ENCODE data around the gene SERPINA10.
"Not testable (repeated sequence)": the region's sequence is repeated elsewhere in the genome, so short reads cannot be mapped to it uniquely, and the experiment has no call there.

The SERPINA10 gene

DNA sequence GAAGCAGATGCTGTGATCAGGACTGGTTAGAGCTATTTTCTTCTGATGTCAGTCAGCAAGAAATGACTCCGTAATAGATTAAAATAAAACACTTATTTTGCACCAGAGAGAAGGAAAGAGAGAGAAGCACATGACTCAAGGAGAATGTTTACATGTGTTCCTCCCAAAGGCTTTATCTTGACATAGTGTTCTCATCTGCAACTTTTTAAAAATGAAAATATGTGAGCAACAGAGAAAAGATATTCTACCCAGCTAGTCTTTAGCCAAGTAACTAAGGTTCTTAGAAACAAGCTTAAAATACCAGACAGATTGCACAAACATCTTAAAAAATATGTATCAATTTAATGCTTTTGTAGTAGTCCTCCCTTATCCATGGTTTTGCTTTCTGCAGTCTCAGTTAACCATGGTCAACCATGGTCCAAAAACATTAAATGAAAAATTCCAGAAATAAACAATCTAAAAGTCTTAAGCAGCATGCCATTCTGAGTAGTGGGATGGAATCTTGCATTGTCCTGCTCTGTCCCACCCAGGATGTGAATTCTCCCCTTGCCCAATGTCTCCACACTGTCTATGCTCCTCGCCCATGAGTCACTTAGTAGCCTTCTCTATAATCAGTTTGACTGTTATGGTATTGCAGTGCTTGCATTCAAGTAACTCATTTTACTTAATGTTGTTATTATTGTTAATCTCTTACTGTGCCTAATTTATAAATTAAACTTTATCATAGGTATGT, 9.9 kb downstream of the SERPINA10 start:
- no peak for DNase-seq

DNA sequence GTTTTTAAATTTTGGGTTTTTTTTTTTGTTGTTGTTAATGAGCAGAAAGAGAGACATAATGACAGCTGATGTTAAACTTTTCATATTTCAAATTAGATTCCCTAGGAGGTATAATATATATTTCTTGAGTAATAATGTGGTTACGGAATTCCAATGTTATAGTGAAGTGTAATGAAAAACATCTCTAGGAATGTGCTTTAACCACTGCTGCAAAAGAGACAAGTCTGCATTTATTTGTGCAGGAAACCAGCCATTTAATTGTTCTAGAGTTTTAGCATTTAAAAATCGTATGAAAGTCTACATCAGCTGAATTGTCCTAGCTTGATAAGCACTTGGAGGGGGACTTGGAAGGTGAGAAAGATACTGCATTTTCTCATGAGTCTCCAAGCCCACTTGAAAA, 14.3 kb downstream of the SERPINA10 start:
- DNase-seq, result no peak

DNA sequence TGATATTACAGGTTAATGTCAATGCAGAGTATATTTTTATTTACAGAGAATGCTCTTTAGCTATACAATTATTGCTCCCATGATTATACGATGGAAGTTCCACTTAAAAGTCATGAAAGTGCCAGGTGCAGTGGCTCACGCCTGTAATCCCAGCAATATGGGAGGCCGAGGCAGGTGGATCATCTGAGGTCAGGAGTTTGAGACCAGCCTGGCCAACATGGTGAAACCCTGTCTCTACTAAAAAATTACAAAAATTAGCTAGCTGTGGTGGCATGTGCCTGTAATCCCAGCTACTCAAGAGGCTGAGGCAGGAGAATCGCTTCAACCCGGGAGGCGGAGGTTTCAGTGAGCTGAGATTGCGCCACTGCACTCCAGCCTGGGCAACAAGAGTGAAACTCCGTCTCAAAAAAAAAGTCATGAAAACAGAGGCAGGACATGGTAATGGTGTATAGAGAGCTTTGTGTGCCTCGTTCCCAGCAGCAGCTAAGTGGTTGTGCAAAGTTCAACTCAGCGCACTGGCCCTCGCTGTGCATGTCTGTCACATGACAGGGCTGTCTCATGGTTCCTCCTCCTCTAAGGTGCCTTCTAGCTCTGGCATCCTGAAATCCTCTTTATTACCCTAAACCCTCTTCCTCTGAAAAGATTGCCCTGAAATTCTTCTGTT, 16.0 kb downstream of the SERPINA10 start:
- not testable (repeated sequence) for DNase-seq

DNA sequence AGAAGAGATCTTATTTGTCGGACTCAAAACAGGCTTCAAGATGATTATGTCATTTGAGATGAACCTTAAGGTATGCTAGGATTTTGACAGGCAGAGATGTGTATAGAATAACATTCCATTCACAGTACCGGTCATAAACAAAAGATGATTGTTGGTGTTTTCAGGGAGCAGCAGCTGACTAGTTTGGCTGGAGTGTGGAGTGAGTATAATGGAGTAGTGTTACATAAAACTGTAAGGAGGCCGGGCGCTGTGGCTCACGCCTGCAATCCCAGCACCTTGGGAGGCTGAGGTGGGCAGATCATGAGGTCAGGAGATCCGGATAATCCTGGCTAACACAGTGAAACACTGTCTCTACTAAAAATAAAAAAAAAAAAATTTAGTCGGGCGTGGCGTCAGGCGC, 23.9 kb downstream of the SERPINA10 start:
- peak; percentile 52 for DNase-seq

DNA sequence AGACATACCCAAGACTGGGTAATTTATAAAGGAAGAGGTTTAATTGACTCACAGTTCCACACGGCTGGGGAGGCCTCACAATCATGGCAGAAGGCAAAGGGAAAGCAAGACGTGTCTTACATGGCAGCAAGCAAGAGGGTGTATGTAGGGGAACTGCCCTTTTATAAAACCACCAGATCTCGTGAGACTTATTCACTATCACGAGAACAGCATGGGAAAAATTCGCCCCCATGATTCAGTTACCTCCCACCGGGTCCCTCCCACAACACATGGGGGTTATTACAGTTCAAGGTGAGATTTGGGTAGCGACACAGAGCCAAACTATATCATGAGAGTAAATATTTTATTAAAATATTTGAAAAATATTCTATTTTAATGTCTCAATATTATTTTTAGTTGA, 24.5 kb downstream of the SERPINA10 start:
- DNase-seq, result not testable (repeated sequence)

DNA sequence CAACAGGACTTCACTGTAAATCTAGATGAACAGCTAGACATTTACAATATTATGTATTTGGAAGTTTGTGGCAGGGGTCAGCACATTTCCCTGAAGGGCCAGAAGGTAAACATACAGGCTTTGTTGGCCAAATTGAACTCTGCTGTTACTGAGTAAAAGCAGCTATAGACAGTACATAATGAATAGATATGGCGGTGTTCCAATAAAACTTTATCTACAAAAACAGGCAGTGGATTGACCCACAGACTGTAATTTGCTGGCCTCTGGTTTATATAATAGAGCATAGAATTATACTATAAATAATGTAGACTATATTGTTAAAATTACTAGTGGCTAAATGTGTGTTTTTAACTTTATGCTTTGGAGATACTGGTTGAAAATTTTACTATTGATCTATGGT, 25.7 kb downstream of the SERPINA10 start:
- DNase-seq, result no peak

DNA sequence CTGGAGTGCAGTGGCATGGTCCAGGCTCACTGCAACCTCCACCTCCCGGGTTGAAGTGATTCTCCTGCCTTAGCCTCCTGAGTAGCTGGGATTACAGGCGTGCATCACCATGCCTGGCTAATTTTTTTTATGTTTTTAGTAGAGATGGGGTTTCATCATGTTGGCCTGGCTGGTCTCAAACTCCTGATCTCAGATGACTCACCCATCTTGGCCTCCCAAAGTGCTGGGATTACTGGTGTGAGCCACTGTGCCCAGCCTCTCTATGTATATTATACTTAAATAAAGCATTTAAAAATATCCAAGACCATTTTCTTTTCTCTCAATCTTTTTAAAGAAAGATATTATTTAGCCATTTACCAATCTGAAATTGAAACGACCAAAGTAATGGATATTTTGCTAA, 28.9 kb downstream of the SERPINA10 start:
- DNase-seq, result not testable (repeated sequence)

DNA sequence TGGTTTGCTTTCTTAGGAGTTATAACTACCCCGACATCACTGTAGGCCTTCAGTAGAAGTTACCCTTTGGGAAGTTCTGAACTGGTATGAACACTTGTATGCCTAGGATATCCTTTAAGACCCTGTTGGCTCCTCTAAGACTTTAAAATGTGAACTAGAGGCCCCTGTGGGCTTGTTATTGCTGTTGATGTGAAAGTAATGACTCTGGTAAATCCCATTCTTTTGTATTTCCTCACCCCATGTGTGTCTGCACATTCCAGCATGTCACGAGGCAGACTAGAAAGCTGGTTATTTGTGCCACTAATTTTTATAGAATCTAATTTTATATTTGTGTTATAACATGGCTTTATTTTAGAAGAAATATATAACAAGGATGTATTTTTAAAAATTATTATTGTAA, 48.9 kb downstream of the SERPINA10 start:
- no peak for DNase-seq

DNA sequence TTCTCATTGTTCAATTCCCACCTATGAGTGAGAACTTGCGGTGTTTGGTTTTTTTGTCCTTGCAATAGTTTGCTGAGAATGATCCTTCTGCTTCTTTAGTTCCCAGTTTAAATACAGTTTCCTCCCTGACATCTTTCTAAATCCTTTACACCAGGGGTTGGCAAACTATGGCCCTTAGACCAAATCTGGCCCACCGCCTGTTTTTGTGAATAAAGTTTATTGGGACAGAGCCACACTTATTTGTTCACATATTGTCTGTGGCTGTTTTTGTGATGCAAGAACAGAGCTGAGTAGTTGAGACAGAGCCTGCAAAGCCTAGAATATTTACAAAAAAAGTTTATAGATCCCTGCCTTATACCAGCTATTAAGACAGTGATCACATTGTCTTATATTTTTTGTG, 53.7 kb downstream of the SERPINA10 start:
- no peak for DNase-seq

DNA sequence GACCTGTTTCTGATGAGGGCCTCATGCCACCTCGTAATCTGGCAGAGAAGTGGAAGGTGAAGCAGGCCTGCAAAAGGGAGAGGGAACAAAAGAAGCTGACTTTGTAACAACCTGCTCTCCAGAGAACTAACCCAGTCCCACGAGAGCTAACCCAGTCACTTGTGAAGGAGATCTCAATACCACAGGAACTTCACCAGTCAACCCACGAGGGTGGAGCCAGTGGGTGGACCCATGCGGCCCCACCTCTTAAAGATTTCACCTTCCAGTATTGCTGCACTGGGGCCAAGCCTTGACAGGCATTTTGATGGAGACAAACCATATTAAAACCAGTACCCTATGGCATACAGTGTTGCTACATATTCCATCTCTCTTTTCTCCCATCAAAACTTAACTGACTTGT, 55.1 kb downstream of the SERPINA10 start:
- no peak for DNase-seq

DNA sequence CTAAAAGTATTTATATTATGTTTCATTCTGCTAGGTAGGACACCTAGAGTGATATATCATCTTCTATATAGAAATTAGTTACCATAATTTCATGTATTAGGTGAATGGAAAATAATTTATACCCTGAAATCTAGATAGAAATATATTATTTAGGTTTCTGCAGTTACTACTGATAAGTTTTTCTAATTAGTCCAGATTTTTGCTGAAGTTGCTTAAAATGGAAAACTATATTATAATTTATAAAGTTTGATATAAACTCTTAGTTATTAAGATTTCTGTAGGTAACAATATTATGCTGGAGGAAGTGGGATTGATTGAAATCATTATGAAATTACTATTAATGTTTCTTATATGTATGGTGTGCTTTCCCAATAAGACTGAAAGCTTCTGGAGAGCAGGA, 56.0 kb downstream of the SERPINA10 start:
- no peak for DNase-seq
